ENCODE results near the gene LAMA2.

- TF ChIP-seq CTCF (IDR thresholded peaks at IDR 0.05; ENCODE audit: poor library complexity, severe bottlenecking) = no peak
- TF ChIP-seq RAD21 (conservative IDR thresholded peaks at IDR 0.05) = no peak
- no peak for TF ChIP-seq MXI1 (conservative IDR thresholded peaks at IDR 0.05; ENCODE audit: poor library complexity, severe bottlenecking)
- no peak for TF ChIP-seq EP300 (conservative IDR thresholded peaks at IDR 0.05; ENCODE audit: poor library complexity, severe bottlenecking)
Measured at GRCh38 chr6:129534926-129535325, 652.0 kb downstream of the LAMA2 start.
